GM12878 (cell line): Measurements from ENCODE around the gene KMO. TPM values are rescaled to one million over a fixed set of nuclear protein-coding genes. Genes with fewer than 3 reads are reported as not detected.
A peak's percentile ranks its signal among the peaks of the same experiment; 100 is the strongest.

Experiments used
- ATAC-seq: fragments of 200-7000 bp; cut with Tn5 transposase; 3 replicates; pipeline ENCODE4 v1.9.1; 2020; ENCODE audit warnings: mild to moderate bottlenecking, moderate library complexity
- BruUV-seq: library from RNA; stranded (reverse); fragments of 400-500 nt; replicated peaks from 2 replicates; lab custom pipeline; 2021; lab: Mats Ljungman, UMichigan
- CTCF ChIA-PET: fragments of 300-600 bp; sonication (Branson Sonifier 250); formaldehyde crosslinking; extraction: SDS; loops from one replicate; lab custom pipeline; 2021; ENCODE audit warnings: inconsistent platforms; lab: Yijun Ruan, JAX
- POLR2A ChIA-PET: fragments of 350-600 bp; formaldehyde crosslinking; extraction: SDS; loops from one replicate; lab custom pipeline; 2021; ENCODE audit warnings: inconsistent platforms; lab: Charles Lee
- RAD21 ChIA-PET: fragments of 300-600 bp; sonication (Branson Sonifier 250); formaldehyde crosslinking; loops from one replicate; lab custom pipeline; 2023; ENCODE audit warnings: antibody characterized with exemption; ENCODE audit not compliant: unreplicated experiment; lab: Charles Lee
- SMC1A ChIA-PET: fragments of 300-600 bp; sonication (Branson Sonifier 250); formaldehyde crosslinking; loops from one replicate; lab custom pipeline; 2023; ENCODE audit not compliant: unreplicated experiment, uncharacterized antibody; lab: Charles Lee
- DNase-seq: peaks from one replicate; pipeline ENCODE4 v3.0.0-alpha.2; 2011; ENCODE audit warnings: low read depth, low spot score
- FAIRE-seq: peaks from 3 replicates; lab custom pipeline; 2011; peaks lifted over from hg19 to GRCh38; lab: Jason Lieb, UNC
- H2AFZ ChIP-seq: 2 replicates; pipeline ENCODE4 v1.6.0; 2011; ENCODE audit warnings: low read depth, low read length, control low read depth; ENCODE audit not compliant: control insufficient read depth
- H3K27ac ChIP-seq: 2 replicates; pipeline ENCODE4 v1.5.1; 2011; ENCODE audit warnings: control low read depth; ENCODE audit not compliant: control insufficient read depth, insufficient read depth
- H3K27me3 ChIP-seq, 2 experiments: replicated peaks in 1 of 2; 2 replicates each; pipeline versions ENCODE4 v1.6.0 to v1.6.1; 2011; ENCODE audit warnings: low read length in 1 of 2; ENCODE audit not compliant: control insufficient read depth in 2 of 2, insufficient read depth in 2 of 2
- H3K36me3 ChIP-seq, 2 experiments: 2 replicates each; pipeline ENCODE4 v1.5.1; 2011; ENCODE audit warnings: low read length in 1 of 2; ENCODE audit not compliant: control insufficient read depth in 2 of 2, insufficient read depth in 2 of 2
- H3K4me1 ChIP-seq: 2 replicates; pipeline ENCODE4 v1.6.1; 2011; ENCODE audit warnings: mild to moderate bottlenecking, low read length, moderate library complexity, mixed read lengths; ENCODE audit not compliant: control insufficient read depth, insufficient read depth
- H3K4me2 ChIP-seq: 2 replicates; pipeline ENCODE4 v1.6.0; 2011; ENCODE audit warnings: control low read depth; ENCODE audit not compliant: control insufficient read depth, insufficient read depth
- H3K4me3 ChIP-seq: fragments of 200-600 bp; sonication (generic); 2 replicates; pipeline ENCODE4 v1.5.1; 2016
- H3K79me2 ChIP-seq: 2 replicates; pipeline ENCODE4 v1.6.0; 2011; ENCODE audit warnings: low read length; ENCODE audit not compliant: control insufficient read depth, insufficient read depth
- H3K9ac ChIP-seq: 2 replicates; pipeline ENCODE4 v1.8.0; 2011; ENCODE audit warnings: low read length, control low read depth, mixed read lengths; ENCODE audit not compliant: control insufficient read depth, insufficient read depth
- H3K9me3 ChIP-seq: replicated peaks from 3 replicates; pipeline ENCODE4 v1.5.1; 2011; ENCODE audit warnings: mild to moderate bottlenecking, low read length; ENCODE audit not compliant: control insufficient read depth, insufficient read depth
- H4K20me1 ChIP-seq: 2 replicates; pipeline ENCODE4 v1.6.0; 2011; ENCODE audit not compliant: control insufficient read depth, insufficient read depth
- ESRRA ChIP-seq: IDR thresholded peaks from 2 replicates; pipeline ENCODE4 v1.6.1; 2012; ENCODE audit warnings: mild to moderate bottlenecking, low read length, improper control_type of control experiment
- FOXK2 ChIP-seq: fragments of 450-650 bp; IDR thresholded peaks from 2 replicates; pipeline ENCODE4 v1.6.1; 2017; ENCODE audit warnings: mild to moderate bottlenecking, moderate library complexity
- GATAD2B ChIP-seq: fragments of 450-650 bp; conservative IDR thresholded peaks from 2 replicates; pipeline ENCODE4 v1.6.1; 2017; ENCODE audit warnings: low read depth, mild to moderate bottlenecking, moderate library complexity
- NR2C2 ChIP-seq: IDR thresholded peaks from 2 replicates; pipeline ENCODE4 v1.6.1; 2011; ENCODE audit warnings: borderline replicate concordance, low read depth; ENCODE audit not compliant: control insufficient read depth, insufficient read length
- POU2F2 ChIP-seq: IDR thresholded peaks from 3 replicates; pipeline ENCODE4 v1.6.1; 2011; ENCODE audit warnings: low read depth, mild to moderate bottlenecking, low read length, borderline replicate concordance
- SIN3A ChIP-seq: IDR thresholded peaks from 2 replicates; pipeline ENCODE4 v1.6.1; 2012; ENCODE audit warnings: low read depth, low read length, improper control_type of control experiment
- SMARCA5 ChIP-seq: fragments of 450-650 bp; IDR thresholded peaks from 2 replicates; pipeline ENCODE4 v1.6.1; 2017; ENCODE audit warnings: mild to moderate bottlenecking
- WGBS: methylation state at CpG from one replicate; pipeline ENCODE4 v1.1.6; 2016; ENCODE audit warnings: low lambda C conversion rate; ENCODE audit not compliant: insufficient replicate concordance, insufficient coverage; ENCODE audit errors: missing lambda C conversion rate; 5-methylcytosine and 5-hydroxymethylcytosine counted together
- in situ Hi-C: fragments of 300-500 bp; cut with MboI; formaldehyde crosslinking; loops from 9 replicates; pipeline ENCODE4 v1.14.3; 2018; ENCODE audit warnings: mixed read lengths
- intact Hi-C: fragments of 100-400 bp; cut with micrococcal nuclease; formaldehyde crosslinking; loops from one replicate; pipeline ENCODE4 v1.14.2; 2022; ENCODE audit not compliant: unreplicated experiment
- polyA plus RNA-seq, 11 experiments: library from polyadenylated mRNA; depleted of rRNA in 4 of 11; unstranded in 6 of 11; stranded (reverse) in 5 of 11; fragments of >200 nt; fragmentation: Nextera tagmentation in 4 of 11; fragmentation: Illumina TruSeq in 1 of 11; extraction: Ambion mirVana in 4 of 11; extraction: Trizol in 1 of 11; gene quantifications; 1 replicate in 1 of 11; 2 replicates in 10 of 11; pipeline versions ENCODE4 v1.2.1 to v1.2.3, GENCODE V29; 2011 to 2016; ENCODE audit warnings: inconsistent platforms in 2 of 11, missing spikeins in 2 of 11, low read depth in 1 of 11
- total RNA-seq, 4 experiments: library from RNA; depleted of rRNA in 3 of 4; stranded (reverse); fragments of >200 nt in 3 of 4; fragmentation: Illumina TruSeq in 1 of 4; extraction: Trizol in 1 of 4; gene quantifications; 2 replicates each; pipeline versions ENCODE4 v1.2.1 to v1.2.3, GENCODE V29; 2013 to 2021
- TF ChIP-seq, protein P1 (sequence below): fragments of 450-650 bp; IDR thresholded peaks from 2 replicates; pipeline ENCODE4 v1.6.1; 2017; ENCODE audit warnings: antibody characterized with exemption, mild to moderate bottlenecking, moderate library complexity
- TF ChIP-seq, protein P2 (sequence below): fragments of 450-650 bp; IDR thresholded peaks from 2 replicates; pipeline ENCODE4 v1.6.1; 2018; ENCODE audit warnings: borderline replicate concordance, mild to moderate bottlenecking; ENCODE audit not compliant: partially characterized antibody

KMO gene
- total and polyA plus RNA-seq, 10 of the 15 experiments (the other 5 are each of a cell fraction or from before 2014, with no cell fraction given): 0.68 to 5.9 (median 1.5) TPM

DNA sequence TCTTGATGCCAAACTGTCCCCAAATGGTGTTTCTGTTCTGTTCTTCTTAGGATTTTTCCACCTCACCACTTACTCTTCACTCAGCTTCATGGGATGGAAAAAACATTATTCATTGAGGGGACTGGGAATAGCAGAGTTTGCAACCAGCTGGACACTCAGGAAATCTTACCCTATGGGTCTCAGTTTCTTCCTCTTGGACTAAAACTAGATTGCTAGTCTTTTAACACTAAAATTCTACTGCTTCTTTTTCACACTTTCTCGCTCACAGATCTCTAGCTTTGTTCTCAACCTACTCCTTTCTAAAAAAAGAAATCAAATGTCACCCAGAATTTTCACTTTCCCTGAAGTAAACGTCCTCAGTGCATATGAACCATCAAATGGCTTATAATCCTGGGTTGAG, 4.8 kb downstream of the KMO start:
- BruUV-seq: no TSS peak

More for the DNA sequence above, 4.8 kb downstream of the KMO start:
- POLR2A ChIA-PET: no interaction called here
- TF ChIP-seq, protein P1, sequence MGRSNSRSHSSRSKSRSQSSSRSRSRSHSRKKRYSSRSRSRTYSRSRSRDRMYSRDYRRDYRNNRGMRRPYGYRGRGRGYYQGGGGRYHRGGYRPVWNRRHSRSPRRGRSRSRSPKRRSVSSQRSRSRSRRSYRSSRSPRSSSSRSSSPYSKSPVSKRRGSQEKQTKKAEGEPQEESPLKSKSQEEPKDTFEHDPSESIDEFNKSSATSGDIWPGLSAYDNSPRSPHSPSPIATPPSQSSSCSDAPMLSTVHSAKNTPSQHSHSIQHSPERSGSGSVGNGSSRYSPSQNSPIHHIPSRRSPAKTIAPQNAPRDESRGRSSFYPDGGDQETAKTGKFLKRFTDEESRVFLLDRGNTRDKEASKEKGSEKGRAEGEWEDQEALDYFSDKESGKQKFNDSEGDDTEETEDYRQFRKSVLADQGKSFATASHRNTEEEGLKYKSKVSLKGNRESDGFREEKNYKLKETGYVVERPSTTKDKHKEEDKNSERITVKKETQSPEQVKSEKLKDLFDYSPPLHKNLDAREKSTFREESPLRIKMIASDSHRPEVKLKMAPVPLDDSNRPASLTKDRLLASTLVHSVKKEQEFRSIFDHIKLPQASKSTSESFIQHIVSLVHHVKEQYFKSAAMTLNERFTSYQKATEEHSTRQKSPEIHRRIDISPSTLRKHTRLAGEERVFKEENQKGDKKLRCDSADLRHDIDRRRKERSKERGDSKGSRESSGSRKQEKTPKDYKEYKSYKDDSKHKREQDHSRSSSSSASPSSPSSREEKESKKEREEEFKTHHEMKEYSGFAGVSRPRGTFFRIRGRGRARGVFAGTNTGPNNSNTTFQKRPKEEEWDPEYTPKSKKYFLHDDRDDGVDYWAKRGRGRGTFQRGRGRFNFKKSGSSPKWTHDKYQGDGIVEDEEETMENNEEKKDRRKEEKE: no peak
- TF ChIP-seq ESRRA (no peak), NR2C2 (no peak), FOXK2 (no peak), GATAD2B (no peak), SIN3A (no peak), SMARCA5 (no peak), POU2F2 (no peak)
- TF ChIP-seq, protein P2, sequence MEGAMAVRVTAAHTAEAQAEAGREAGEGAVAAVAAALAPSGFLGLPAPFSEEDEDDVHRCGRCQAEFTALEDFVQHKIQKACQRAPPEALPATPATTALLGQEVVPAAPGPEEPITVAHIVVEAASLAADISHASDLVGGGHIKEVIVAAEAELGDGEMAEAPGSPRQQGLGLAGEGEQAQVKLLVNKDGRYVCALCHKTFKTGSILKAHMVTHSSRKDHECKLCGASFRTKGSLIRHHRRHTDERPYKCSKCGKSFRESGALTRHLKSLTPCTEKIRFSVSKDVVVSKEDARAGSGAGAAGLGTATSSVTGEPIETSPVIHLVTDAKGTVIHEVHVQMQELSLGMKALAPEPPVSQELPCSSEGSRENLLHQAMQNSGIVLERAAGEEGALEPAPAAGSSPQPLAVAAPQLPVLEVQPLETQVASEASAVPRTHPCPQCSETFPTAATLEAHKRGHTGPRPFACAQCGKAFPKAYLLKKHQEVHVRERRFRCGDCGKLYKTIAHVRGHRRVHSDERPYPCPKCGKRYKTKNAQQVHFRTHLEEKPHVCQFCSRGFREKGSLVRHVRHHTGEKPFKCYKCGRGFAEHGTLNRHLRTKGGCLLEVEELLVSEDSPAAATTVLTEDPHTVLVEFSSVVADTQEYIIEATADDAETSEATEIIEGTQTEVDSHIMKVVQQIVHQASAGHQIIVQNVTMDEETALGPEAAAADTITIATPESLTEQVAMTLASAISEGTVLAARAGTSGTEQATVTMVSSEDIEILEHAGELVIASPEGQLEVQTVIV: no peak
- TF ChIP-seq, all 136 proteins: peak for 0
- ATAC-seq (no peak), DNase-seq (no peak), FAIRE-seq (no peak)
- H4K20me1 ChIP-seq: no peaks in the 10 kb centered on the region
- CTCF ChIA-PET: interaction anchor here (0.7 to 1.7 kb wide), 4 partner anchors 11 to 90 kb away, joined by 3 to 4 read pairs (median 3); no protein-coding TSS in a partner anchor
- SMC1A ChIA-PET: interaction anchor here (0.9 to 1.5 kb wide), 3 partner anchors 14 to 90 kb away, joined by 3 to 10 read pairs (median 3); no protein-coding TSS in a partner anchor
- no peak overlapping the region; the same call in 1 of the 2 replicates for H3K4me3 ChIP-seq
- RAD21 ChIA-PET: interaction anchor here (1.4 kb wide), 1 partner anchor 74 kb away, joined by 3 read pairs; no protein-coding TSS in a partner anchor
- H3K9ac ChIP-seq: no peak overlapping the region
- H3K27me3 ChIP-seq: no peaks in the 10 kb centered on the region; a peak in 2 of 4 replicates
- in situ Hi-C loops (loop anchor here (10.0 kb wide), 1 partner anchor 458 kb away; the partner anchor contains the start of gene MAP1LC3C), intact Hi-C loops (no loop called here)
- H3K9me3 ChIP-seq: peaks cover 4% of the 10 kb centered on the region
- no peak overlapping the region for H3K27ac ChIP-seq
- no peaks in the 10 kb centered on the region for H3K79me2 ChIP-seq
- no peaks in the 10 kb centered on the region; a peak in 1 of 4 replicates for H3K36me3 ChIP-seq
- no peak overlapping the region for H2AFZ ChIP-seq
- H3K4me2 ChIP-seq: peak overlapping the region; percentile 31; the same call in 1 of the 2 replicates
- WGBS: 39% methylated on average over 2 of the region's 2 CpGs
- peaks cover 14% of the 10 kb centered on the region; the same call in 1 of the 2 replicates for H3K4me1 ChIP-seq
